ENCODE data around the gene MRPL24.
A peak's percentile ranks its signal among the peaks of the same experiment; 100 is the strongest.

MRPL24 gene

DNA sequence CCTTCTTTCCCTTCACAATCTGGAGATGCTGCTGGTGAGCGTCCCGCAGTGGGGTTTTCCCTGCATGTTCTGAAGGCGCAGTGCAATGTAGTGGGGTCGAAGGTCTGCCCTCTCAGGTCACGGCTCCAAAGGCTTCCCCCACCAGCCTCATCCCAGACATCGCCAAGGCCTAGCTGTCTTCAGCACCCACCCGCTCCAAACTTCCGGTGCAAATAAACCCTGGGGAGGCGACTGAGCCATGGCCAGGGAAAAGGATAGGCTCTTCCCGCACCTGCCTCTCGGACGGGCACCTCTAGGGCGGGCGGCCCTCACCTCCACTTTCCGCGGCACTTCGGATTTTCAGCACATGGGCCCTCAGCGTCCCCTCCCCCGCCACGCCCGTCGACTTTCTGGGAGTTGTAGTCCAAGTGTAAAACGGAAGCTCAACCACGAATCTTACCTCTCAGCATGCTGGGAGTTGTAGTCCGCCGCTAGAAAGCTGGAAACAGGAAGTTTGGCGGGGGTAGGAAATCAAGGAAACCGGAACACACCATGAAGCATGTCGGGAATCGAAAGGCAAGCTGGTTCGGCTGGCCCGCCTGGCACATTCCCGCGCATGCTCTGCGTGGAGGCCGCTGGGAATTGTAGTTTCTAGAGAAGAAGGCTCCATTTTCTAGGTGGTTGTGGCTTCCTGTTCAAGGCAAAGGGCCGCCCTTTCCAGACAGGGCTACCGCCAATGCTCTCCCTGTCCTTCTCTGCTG, at the start of gene MRPL24 (continued):
- TF ChIP-seq GLI4 (tag by site-specific recombination; IDR thresholded peaks at IDR 0.05), result no peak
- no peak for TF ChIP-seq ZNF202 (tag by site-specific recombination; IDR thresholded peaks at IDR 0.05; ENCODE audit: borderline replicate concordance)
- TF ChIP-seq ZNF239 (tag by site-specific recombination; IDR thresholded peaks at IDR 0.05), result no peak
- TF ChIP-seq ZNF24 (tag by site-specific recombination; IDR thresholded peaks at IDR 0.05), result peak; percentile 86; the same call in 1 of the 2 replicates
- TF ChIP-seq, protein P1, sequence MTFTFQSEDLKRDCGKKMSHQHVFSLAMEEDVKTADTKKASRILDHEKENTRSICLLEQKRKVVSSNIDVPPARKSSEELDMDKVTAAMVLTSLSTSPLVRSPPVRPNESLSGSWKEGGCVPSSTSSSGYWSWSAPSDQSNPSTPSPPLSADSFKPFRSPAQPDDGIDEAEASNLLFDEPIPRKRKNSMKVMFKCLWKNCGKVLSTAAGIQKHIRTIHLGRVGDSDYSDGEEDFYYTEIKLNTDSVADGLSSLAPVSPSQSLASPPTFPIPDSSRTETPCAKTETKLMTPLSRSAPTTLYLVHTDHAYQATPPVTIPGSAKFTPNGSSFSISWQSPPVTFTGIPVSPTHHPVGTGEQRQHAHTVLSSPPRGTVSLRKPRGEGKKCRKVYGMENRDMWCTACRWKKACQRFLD (tag by site-specific recombination; IDR thresholded peaks at IDR 0.05), result no peak
- peak; percentile 96; the same call in 1 of the 2 replicates for TF ChIP-seq KLF7 (tag by site-specific recombination; IDR thresholded peaks at IDR 0.05; ENCODE audit: borderline replicate concordance)
- peak; percentile 74; the same call in 1 of the 2 replicates for TF ChIP-seq BCL11A (tag by site-specific recombination; IDR thresholded peaks at IDR 0.05; ENCODE audit: low read depth)
- TF ChIP-seq ZNF132 (tag by site-specific recombination; IDR thresholded peaks at IDR 0.05; ENCODE audit: borderline replicate concordance), result no peak
- TF ChIP-seq ZNF561 (tag by site-specific recombination; IDR thresholded peaks at IDR 0.05; ENCODE audit: borderline replicate concordance), result no peak
- TF ChIP-seq ZNF214 (tag by site-specific recombination; IDR thresholded peaks at IDR 0.05; ENCODE audit: borderline replicate concordance), result no peak
- no peak for TF ChIP-seq MYNN (tag by site-specific recombination; IDR thresholded peaks at IDR 0.05; ENCODE audit: borderline replicate concordance)
- TF ChIP-seq ZBTB44 (tag by site-specific recombination; IDR thresholded peaks at IDR 0.05), result no peak
- TF ChIP-seq ZNF112 (tag by site-specific recombination; IDR thresholded peaks at IDR 0.05), result no peak
- TF ChIP-seq MZF1 (tag by site-specific recombination; IDR thresholded peaks at IDR 0.05; ENCODE audit: borderline replicate concordance), result no peak; the same call in 1 of the 2 replicates
- TF ChIP-seq ZNF777 (tag by site-specific recombination; IDR thresholded peaks at IDR 0.05; ENCODE audit: borderline replicate concordance), result 0 out of 2 replicates have a peak, but pooled peaks have one; percentile 51
- peak; percentile 4; the same call in 1 of the 2 replicates for TF ChIP-seq TRIM28 (IDR thresholded peaks at IDR 0.05; ENCODE audit: borderline replicate concordance, low read length)
- TF ChIP-seq ZFP69B (tag by site-specific recombination; IDR thresholded peaks at IDR 0.05), result peak; percentile 72
- peak; percentile 100 for TF ChIP-seq ZNF76 (tag by site-specific recombination; IDR thresholded peaks at IDR 0.05; ENCODE audit: borderline replicate concordance, low read depth)
- no peak for TF ChIP-seq ZNF529 (tag by site-specific recombination; IDR thresholded peaks at IDR 0.05; ENCODE audit: insufficient replicate concordance)
- peak; percentile 88 for TF ChIP-seq KLF1 (tag by site-specific recombination; IDR thresholded peaks at IDR 0.05)
- TF ChIP-seq ZNF391 (tag by site-specific recombination; IDR thresholded peaks at IDR 0.05; ENCODE audit: borderline replicate concordance, low read depth), result peak; percentile 93; the same call in 1 of the 2 replicates
- peak; percentile 93 for TF ChIP-seq ZNF501 (tag by site-specific recombination; IDR thresholded peaks at IDR 0.05)
- TF ChIP-seq ZNF623 (tag by site-specific recombination; IDR thresholded peaks at IDR 0.05), result no peak
- peak; percentile 93 for TF ChIP-seq KLF9 (tag by site-specific recombination; IDR thresholded peaks at IDR 0.05; ENCODE audit: low read depth)
- TF ChIP-seq, protein P2, sequence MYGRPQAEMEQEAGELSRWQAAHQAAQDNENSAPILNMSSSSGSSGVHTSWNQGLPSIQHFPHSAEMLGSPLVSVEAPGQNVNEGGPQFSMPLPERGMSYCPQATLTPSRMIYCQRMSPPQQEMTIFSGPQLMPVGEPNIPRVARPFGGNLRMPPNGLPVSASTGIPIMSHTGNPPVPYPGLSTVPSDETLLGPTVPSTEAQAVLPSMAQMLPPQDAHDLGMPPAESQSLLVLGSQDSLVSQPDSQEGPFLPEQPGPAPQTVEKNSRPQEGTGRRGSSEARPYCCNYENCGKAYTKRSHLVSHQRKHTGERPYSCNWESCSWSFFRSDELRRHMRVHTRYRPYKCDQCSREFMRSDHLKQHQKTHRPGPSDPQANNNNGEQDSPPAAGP (tag by site-specific recombination; IDR thresholded peaks at IDR 0.05), result peak; percentile 68
- TF ChIP-seq, protein P3, sequence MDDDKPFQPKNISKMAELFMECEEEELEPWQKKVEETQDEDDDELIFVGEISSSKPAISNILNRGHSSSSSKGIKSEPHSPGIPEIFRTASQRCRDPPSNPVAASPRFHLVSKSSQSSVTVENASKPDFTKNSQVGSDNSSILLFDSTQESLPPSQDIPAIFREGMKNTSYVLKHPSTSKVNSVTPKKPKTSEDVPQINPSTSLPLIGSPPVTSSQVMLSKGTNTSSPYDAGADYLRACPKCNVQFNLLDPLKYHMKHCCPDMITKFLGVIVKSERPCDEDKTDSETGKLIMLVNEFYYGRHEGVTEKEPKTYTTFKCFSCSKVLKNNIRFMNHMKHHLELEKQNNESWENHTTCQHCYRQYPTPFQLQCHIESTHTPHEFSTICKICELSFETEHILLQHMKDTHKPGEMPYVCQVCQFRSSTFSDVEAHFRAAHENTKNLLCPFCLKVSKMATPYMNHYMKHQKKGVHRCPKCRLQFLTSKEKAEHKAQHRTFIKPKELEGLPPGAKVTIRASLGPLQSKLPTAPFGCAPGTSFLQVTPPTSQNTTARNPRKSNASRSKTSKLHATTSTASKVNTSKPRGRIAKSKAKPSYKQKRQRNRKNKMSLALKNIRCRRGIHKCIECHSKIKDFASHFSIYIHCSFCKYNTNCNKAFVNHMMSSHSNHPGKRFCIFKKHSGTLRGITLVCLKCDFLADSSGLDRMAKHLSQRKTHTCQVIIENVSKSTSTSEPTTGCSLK (tag by site-specific recombination; IDR thresholded peaks at IDR 0.05), result no peak
- TF ChIP-seq ZNF416 (tag by site-specific recombination; IDR thresholded peaks at IDR 0.05), result no peak
- no peak for TF ChIP-seq ZNF37A (tag by site-specific recombination; IDR thresholded peaks at IDR 0.05)
- TF ChIP-seq ZNF548 (tag by site-specific recombination; IDR thresholded peaks at IDR 0.05), result no peak
- TF ChIP-seq OVOL3 (tag by site-specific recombination; IDR thresholded peaks at IDR 0.05), result peak; percentile 43; the same call in 1 of the 2 replicates
- TF ChIP-seq ZNF133 (tag by site-specific recombination; IDR thresholded peaks at IDR 0.05), result no peak
- TF ChIP-seq PBX3 (CRISPR knock-in tag; IDR thresholded peaks at IDR 0.05), result no peak
- no peak for TF ChIP-seq ZNF555 (tag by site-specific recombination; conservative IDR thresholded peaks at IDR 0.05)
- TF ChIP-seq ZNF426 (tag by site-specific recombination; IDR thresholded peaks at IDR 0.05), result no peak

Data from HEK293 (cell line).